Measurements from ENCODE around the gene PEX14. TPM values are rescaled to one million over a fixed set of nuclear protein-coding genes. Genes with fewer than 3 reads are reported as not detected.

PEX14 gene
- total RNA-seq, 1 experiment from 2014 or later = 21.5 TPM

- Histone ChIP-seq H3K9me3 (no peaks in the 10 kb centered on the region), H3K36me3 (peaks cover 5% of the 10 kb centered on the region; the same call in 1 of the 2 replicates), H3K4me3 (no peak overlapping the region), H3K27me3 (no peaks in the 10 kb centered on the region)
- DNase-seq = no peak
These were observed 46.9 kb downstream of the PEX14 start for GRCh38 chr1:10521537-10522157.

GRCh38 chr1:10522322-10522860 lies 47.6 kb downstream of the PEX14 start:
- no peaks in the 10 kb centered on the region; the same call in 1 of the 2 replicates for H3K36me3 ChIP-seq
- H3K9me3 ChIP-seq = no peaks in the 10 kb centered on the region
- H3K27me3 ChIP-seq = no peaks in the 10 kb centered on the region
- no peak overlapping the region for H3K4me3 ChIP-seq
- DNase-seq = no peak

DNA sequence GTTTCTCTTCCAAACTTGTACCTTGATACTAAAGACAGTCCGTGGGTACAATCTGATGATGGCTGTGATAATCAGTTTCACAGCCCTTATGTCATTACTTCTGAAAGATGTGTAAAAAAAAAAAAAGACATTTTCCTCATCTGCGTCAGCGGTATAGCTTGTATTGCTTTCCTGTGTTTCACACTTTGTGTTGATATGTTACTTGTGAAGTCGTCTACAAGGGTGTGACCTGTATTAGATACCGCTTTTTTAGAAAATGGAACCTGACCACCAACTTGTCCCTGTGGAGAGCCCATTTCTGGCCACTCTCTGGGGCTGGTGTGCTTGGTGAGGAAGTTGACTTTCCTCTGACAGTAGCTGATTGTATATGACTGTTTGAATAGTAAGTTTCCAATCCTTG lies 50.5 kb downstream of the PEX14 start:
- Histone ChIP-seq H3K9me3 (no peaks in the 10 kb centered on the region), H3K4me3 (no peak overlapping the region), H3K36me3 (no peaks in the 10 kb centered on the region; the same call in none of the 2 replicates), H3K27me3 (no peaks in the 10 kb centered on the region)
- DNase-seq = no peak

- peak; percentile 92 for DNase-seq
- no peaks in the 10 kb centered on the region for H3K27me3 ChIP-seq
- no peaks in the 10 kb centered on the region; the same call in none of the 2 replicates for H3K36me3 ChIP-seq
- no peaks in the 10 kb centered on the region for H3K9me3 ChIP-seq
- peak overlapping the region; percentile 16 for H3K4me3 ChIP-seq
These were observed 53.6 kb downstream of the PEX14 start for GRCh38 chr1:10528066-10529014.

GRCh38 chr1:10529091-10529490 lies 54.3 kb downstream of the PEX14 start:
- Histone ChIP-seq H3K36me3 (no peaks in the 10 kb centered on the region; the same call in none of the 2 replicates), H3K27me3 (no peaks in the 10 kb centered on the region), H3K9me3 (no peaks in the 10 kb centered on the region), H3K4me3 (no peak overlapping the region)
- DNase-seq = no peak

- Histone ChIP-seq H3K36me3 (no peaks in the 10 kb centered on the region; the same call in 1 of the 2 replicates), H3K9me3 (no peaks in the 10 kb centered on the region), H3K27me3 (no peaks in the 10 kb centered on the region), H3K4me3 (no peak overlapping the region)
- no peak for DNase-seq
These were observed 55.0 kb downstream of the PEX14 start for GRCh38 chr1:10529765-10530164.

DNA sequence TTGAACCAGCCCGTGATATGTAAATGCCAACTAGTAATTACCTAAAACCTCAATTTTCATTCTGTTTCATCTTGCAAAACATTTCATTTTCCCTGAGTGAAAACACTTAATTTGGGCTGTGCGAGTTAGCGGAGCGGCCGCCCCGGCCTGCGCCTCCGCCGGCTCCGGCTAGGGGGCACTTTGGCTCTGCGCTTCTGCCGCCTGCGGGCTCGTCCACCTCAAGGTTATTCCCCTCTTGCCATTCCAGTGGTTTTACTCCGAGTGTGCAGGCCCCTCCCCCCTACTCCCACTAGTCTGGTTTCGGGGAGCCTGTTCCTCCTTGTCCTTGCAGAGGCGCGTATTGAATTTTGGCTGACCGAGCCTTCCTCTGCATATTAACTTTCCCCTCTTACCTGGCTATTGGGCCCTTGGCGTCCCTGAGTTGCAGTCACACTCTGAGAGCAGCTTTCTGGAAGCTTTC lies 55.6 kb downstream of the PEX14 start:
- peak; percentile 43 for DNase-seq
- no peak overlapping the region for H3K4me3 ChIP-seq

DNA sequence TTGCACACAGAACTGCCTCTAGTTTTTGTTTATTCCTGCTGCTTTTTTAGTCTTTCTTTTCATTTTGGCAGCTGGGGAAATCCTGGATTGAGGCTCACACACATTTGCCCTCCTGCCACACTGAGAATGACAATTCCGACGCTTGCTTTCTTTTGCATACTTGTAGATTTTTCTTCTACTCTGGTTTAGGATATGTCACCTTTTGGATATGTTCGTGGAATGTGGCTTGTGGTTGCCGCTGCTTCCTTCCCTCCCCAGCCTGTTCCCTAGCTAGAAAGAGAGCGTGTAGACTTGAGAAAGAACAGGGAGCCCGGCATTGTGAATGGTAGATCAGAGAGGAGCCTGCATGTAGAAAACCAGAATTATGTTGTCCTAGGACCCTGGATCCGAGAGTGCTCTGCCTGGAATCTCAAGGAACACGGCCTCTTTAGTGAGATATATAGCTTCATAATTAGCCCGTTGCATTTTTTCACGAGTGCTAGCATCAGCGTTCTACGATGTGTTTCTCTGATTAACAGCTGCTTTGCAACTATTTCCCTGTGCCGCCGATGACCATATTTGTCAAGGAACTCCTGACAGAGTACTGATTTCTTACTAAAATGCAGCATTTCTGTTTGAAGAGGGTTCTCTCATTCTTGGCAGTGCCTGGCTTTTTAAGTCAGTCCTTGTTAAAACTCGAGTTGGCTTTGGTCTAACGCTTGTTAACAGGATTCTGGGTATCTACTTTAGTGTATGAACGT lies 56.2 kb downstream of the PEX14 start:
- Histone ChIP-seq H3K4me3 (no peak overlapping the region), H3K36me3 (no peaks in the 10 kb centered on the region; the same call in 1 of the 2 replicates), H3K27me3 (no peaks in the 10 kb centered on the region), H3K9me3 (no peaks in the 10 kb centered on the region)
- DNase-seq = no peak

More for the DNA sequence above, 55.6 kb downstream of the PEX14 start:
- no peaks in the 10 kb centered on the region for H3K27me3 ChIP-seq
- H3K36me3 ChIP-seq = no peaks in the 10 kb centered on the region; the same call in 1 of the 2 replicates
- no peaks in the 10 kb centered on the region for H3K9me3 ChIP-seq

GRCh38 chr1:10532362-10532761 lies 57.6 kb downstream of the PEX14 start:
- H3K27me3 ChIP-seq = no peaks in the 10 kb centered on the region
- DNase-seq = no peak
- no peak overlapping the region for H3K4me3 ChIP-seq

GRCh38 chr1:10534519-10534918 lies 59.8 kb downstream of the PEX14 start:
- no peak overlapping the region for H3K4me3 ChIP-seq
- no peak for DNase-seq
- peaks cover 9% of the 10 kb centered on the region for H3K36me3 ChIP-seq
- no peaks in the 10 kb centered on the region for H3K27me3 ChIP-seq
- H3K9me3 ChIP-seq = no peaks in the 10 kb centered on the region

More at GRCh38 chr1:10532362-10532761, 57.6 kb downstream of the PEX14 start:
- Histone ChIP-seq H3K9me3 (no peaks in the 10 kb centered on the region), H3K36me3 (peaks cover 4% of the 10 kb centered on the region)

GRCh38 chr1:10536133-10536770 lies 61.5 kb downstream of the PEX14 start:
- Histone ChIP-seq H3K36me3 (peaks cover 9% of the 10 kb centered on the region), H3K9me3 (no peaks in the 10 kb centered on the region), H3K27me3 (no peaks in the 10 kb centered on the region), H3K4me3 (no peak overlapping the region)
- no peak for DNase-seq

DNA sequence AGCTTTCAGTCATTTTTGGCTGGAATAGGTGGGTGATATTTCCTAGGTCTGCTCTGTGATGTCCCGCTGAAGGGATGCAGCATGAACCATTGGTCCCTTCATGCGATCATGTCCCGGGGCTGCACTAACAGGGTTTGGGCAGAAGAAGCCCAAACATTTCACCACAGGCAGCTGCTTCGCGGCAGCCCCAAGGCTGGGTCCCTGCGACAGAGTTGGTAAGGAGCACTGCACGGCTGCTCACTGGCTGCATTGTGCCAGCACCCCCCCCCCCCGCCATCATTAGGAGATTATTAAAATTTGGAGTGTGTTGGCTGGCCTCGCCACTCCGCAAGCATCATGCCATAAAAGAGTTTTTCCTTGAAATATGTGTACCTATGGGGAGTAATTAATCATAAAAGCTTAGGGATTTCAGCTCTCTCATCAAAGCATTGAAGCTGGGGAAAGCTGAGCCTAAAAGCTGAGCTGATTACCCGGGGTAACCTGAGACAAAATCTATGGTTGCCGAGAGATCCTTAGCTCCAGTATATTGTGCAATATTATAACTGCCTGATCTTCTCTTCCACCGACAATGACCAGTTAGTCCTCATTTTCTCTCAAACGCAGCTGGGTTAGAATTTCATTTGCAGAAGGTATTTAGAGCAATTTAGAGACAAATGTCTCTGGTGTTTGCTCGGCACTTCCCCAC lies 62.5 kb downstream of the PEX14 start:
- no peak overlapping the region for H3K4me3 ChIP-seq
- no peaks in the 10 kb centered on the region for H3K27me3 ChIP-seq
- DNase-seq = no peak
- H3K36me3 ChIP-seq = peaks cover 17% of the 10 kb centered on the region
- H3K9me3 ChIP-seq = no peaks in the 10 kb centered on the region

- no peak overlapping the region for H3K4me3 ChIP-seq
- H3K36me3 ChIP-seq = peaks cover 17% of the 10 kb centered on the region
- H3K9me3 ChIP-seq = no peaks in the 10 kb centered on the region
- no peaks in the 10 kb centered on the region for H3K27me3 ChIP-seq
- DNase-seq = no peak
These were observed 64.1 kb downstream of the PEX14 start for GRCh38 chr1:10538646-10539355.

DNA sequence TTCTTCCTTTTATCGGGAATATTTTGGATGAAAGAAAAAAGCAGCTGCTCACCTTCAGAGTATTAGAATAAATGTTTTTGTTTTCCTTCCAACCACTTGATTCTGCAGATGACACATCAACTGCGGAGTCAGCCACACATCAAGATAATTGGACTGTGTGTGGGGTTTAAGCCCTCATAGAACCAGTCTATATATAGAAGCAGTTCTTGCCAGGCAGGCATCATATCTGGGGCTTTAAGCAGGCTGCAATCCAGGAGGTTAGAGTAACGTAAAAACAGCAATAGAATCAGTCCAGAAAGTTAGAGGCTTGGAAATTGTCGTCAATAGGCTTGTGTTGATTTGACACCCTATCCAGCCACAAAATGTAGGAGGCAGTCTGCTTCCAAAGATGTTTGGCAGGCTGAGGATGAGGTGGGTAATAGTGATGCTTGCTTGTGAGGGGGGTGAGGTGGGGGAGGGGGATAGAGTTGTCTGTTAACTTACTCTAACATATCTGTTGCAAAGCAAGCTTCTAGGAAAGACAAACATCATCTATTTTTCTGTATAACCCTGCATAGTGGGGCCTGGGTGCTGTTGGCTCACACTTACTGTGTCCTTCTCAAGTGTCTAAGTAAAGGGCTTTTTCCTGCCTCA lies 64.8 kb downstream of the PEX14 start:
- no peak overlapping the region for H3K4me3 ChIP-seq
- H3K27me3 ChIP-seq = no peaks in the 10 kb centered on the region
- DNase-seq = peak; percentile 51
- no peaks in the 10 kb centered on the region for H3K9me3 ChIP-seq
- H3K36me3 ChIP-seq = peaks cover 17% of the 10 kb centered on the region

Measured in MG63 (cell line).